Stimulated activated naive CD4-positive, alpha-beta T cell treated with Interleukin-2 at 50 U/mL for 16 hours (primary cell): ENCODE data around the gene TACSTD2.
"Not testable (repeated sequence)": the region's sequence is repeated elsewhere in the genome, so short reads cannot be mapped to it uniquely, and the experiment has no call there.

Experiments
- DNase-seq: peaks from one replicate; lab custom pipeline; 2025; lab: John Stamatoyannopoulos, UW

The TACSTD2 gene

GRCh38 chr1:58576727-58577653 is at the start of gene TACSTD2:
TSS of gene TACSTD2 (minus strand) at chr1:58577252. CDS start at chr1:58577156, 96 bp downstream.
- DNase-seq = no peak

GRCh38 chr1:58626293-58626692 is 49.2 kb upstream of the TACSTD2 start:
- no peak for DNase-seq

GRCh38 chr1:58623259-58623658 is 46.2 kb upstream of the TACSTD2 start:
- not testable (repeated sequence) for DNase-seq

GRCh38 chr1:58622571-58622970 is 45.5 kb upstream of the TACSTD2 start:
- no peak for DNase-seq

GRCh38 chr1:58621391-58621790 is 44.3 kb upstream of the TACSTD2 start:
- no peak for DNase-seq

- no peak for DNase-seq
Observed at GRCh38 chr1:58620926-58621325, 43.9 kb upstream of the TACSTD2 start.

GRCh38 chr1:58620259-58620658 is 43.2 kb upstream of the TACSTD2 start:
- no peak for DNase-seq

- DNase-seq = no peak
Observed at GRCh38 chr1:58619286-58620054, 42.4 kb upstream of the TACSTD2 start.

GRCh38 chr1:58618303-58618702 is 41.3 kb upstream of the TACSTD2 start:
- no peak for DNase-seq

- DNase-seq = no peak
Observed at GRCh38 chr1:58611861-58612385, 34.9 kb upstream of the TACSTD2 start.

- no peak for DNase-seq
Observed at GRCh38 chr1:58608945-58609344, 31.9 kb upstream of the TACSTD2 start.

GRCh38 chr1:58608297-58608696 is 31.2 kb upstream of the TACSTD2 start:
- no peak for DNase-seq

- no peak for DNase-seq
Observed at GRCh38 chr1:58607391-58607790, 30.3 kb upstream of the TACSTD2 start.

- not testable (repeated sequence) for DNase-seq
Observed at GRCh38 chr1:58601921-58602320, 24.9 kb upstream of the TACSTD2 start.

- DNase-seq = no peak
Observed at GRCh38 chr1:58597996-58598395, 20.9 kb upstream of the TACSTD2 start.

- no peak for DNase-seq
Observed at GRCh38 chr1:58597076-58597475, 20.0 kb upstream of the TACSTD2 start.

- no peak for DNase-seq
Observed at GRCh38 chr1:58596631-58597052, 19.6 kb upstream of the TACSTD2 start.

- no peak for DNase-seq
Observed at GRCh38 chr1:58594546-58594945, 17.5 kb upstream of the TACSTD2 start.

GRCh38 chr1:58592522-58593134 is 15.6 kb upstream of the TACSTD2 start:
- DNase-seq = no peak

GRCh38 chr1:58591806-58592205 is 14.8 kb upstream of the TACSTD2 start:
- DNase-seq = no peak

- DNase-seq = no peak
Observed at GRCh38 chr1:58590019-58590418, 13.0 kb upstream of the TACSTD2 start.

- DNase-seq = no peak
Observed at GRCh38 chr1:58588396-58588795, 11.3 kb upstream of the TACSTD2 start.
